DND-41 (cell line): Measurements from ENCODE around the gene RALGPS1.

Experiments
- ATAC-seq: fragments of 200-7000 bp; cut with Tn5 transposase; 3 replicates; pipeline ENCODE4 v1.9.1; 2021; ENCODE audit warnings: low read depth; ENCODE audit not compliant: insufficient read depth
- DNase-seq: peaks from one replicate; pipeline ENCODE4 v3.0.0-alpha.2; 2020
- H2AFZ ChIP-seq: 2 replicates; pipeline ENCODE4 v1.6.0; 2012; ENCODE audit warnings: low read depth, low read length
- H3K27ac ChIP-seq: 2 replicates; pipeline ENCODE4 v1.5.1; 2012; ENCODE audit warnings: low read length, inconsistent platforms
- H3K27me3 ChIP-seq: fragments of 200-600 bp; sonication (generic); 2 replicates; pipeline ENCODE4 v1.6.0; 2012; ENCODE audit warnings: low read length, mild to moderate bottlenecking, inconsistent platforms; ENCODE audit not compliant: insufficient read depth, poor library complexity
- H3K36me3 ChIP-seq: 2 replicates; pipeline ENCODE4 v1.5.1; 2012; ENCODE audit warnings: low read length, inconsistent platforms; ENCODE audit not compliant: insufficient read depth
- H3K4me1 ChIP-seq: 2 replicates; pipeline ENCODE4 v1.5.1; 2012; ENCODE audit warnings: mild to moderate bottlenecking, low read length; ENCODE audit not compliant: insufficient read depth
- H3K4me2 ChIP-seq: 2 replicates; pipeline ENCODE4 v1.6.0; 2012; ENCODE audit warnings: mild to moderate bottlenecking, moderate library complexity, low read length, inconsistent platforms; ENCODE audit not compliant: insufficient read depth
- H3K4me3 ChIP-seq, 2 experiments: fragments of 200-600 bp in 1 of 2; shearing (Covaris generic) in 1 of 2; 2 replicates each; pipeline ENCODE4 v1.5.1; 2012 to 2016; ENCODE audit warnings: inconsistent platforms in 2 of 2, low read length in 2 of 2, mild to moderate bottlenecking in 2 of 2, low read depth in 1 of 2, moderate library complexity in 1 of 2
- H3K79me2 ChIP-seq: 2 replicates; pipeline ENCODE4 v1.6.0; 2012; ENCODE audit warnings: low read length, inconsistent platforms; ENCODE audit not compliant: insufficient read depth
- H3K9ac ChIP-seq: 2 replicates; pipeline ENCODE4 v1.6.0; 2012; ENCODE audit warnings: low read depth, mild to moderate bottlenecking, inconsistent platforms, low read length, moderate library complexity
- H3K9me3 ChIP-seq: 2 replicates; pipeline ENCODE4 v1.5.1; 2012; ENCODE audit warnings: low read length, moderate library complexity, mild to moderate bottlenecking, inconsistent platforms; ENCODE audit not compliant: insufficient read depth, severe bottlenecking
- H4K20me1 ChIP-seq: 2 replicates; pipeline ENCODE4 v1.6.0; 2012; ENCODE audit warnings: low read length; ENCODE audit not compliant: insufficient read depth
- EZH2 ChIP-seq: IDR thresholded peaks from 3 replicates; pipeline ENCODE4 v1.6.1; 2012; ENCODE audit warnings: borderline replicate concordance, low read depth, mild to moderate bottlenecking, moderate library complexity, low read length, inconsistent platforms; ENCODE audit not compliant: severe bottlenecking
- TF ChIP-seq, protein P1 (sequence below): IDR thresholded peaks from 2 replicates; pipeline ENCODE4 v1.5.1; 2012; ENCODE audit warnings: borderline replicate concordance, low read length, moderate library complexity, mild to moderate bottlenecking; ENCODE audit not compliant: poor library complexity, severe bottlenecking; ENCODE audit errors: extremely low read depth

The RALGPS1 gene

DNA sequence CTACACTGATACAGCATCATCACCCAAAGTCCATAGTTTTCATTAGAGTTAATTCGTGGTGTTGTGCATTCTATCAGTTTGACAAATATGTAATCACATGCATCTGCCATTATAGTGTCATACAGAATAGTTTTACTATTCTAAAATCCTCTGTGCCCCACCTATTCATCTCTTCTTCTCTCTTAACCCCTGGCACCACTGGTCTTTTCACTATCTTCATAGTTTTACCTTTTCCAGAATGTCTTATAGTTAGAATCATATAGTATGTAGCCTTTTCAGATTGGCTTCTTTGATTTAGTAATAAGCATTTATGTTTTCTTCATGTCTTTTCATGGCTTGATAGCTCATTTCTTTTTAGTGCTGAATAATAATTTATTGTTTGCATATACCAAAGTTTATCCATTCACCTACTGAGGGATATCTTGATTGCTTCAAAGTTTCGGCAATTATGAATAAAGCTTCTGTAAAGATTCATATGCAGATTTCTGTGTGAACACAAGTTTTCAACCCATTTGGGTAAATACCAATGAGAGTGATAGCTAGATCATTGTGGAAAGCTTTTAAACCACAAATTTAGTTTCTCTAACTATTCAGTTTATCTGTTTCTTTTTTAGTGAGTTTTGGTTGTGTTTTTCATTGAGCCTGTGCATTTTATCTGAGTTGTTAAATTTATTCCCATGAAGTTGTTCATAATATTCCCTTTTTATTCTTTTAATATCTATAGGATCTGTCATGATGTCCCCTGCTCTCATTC lies 84.9 kb downstream of the RALGPS1 start:
- TF ChIP-seq, protein P1, sequence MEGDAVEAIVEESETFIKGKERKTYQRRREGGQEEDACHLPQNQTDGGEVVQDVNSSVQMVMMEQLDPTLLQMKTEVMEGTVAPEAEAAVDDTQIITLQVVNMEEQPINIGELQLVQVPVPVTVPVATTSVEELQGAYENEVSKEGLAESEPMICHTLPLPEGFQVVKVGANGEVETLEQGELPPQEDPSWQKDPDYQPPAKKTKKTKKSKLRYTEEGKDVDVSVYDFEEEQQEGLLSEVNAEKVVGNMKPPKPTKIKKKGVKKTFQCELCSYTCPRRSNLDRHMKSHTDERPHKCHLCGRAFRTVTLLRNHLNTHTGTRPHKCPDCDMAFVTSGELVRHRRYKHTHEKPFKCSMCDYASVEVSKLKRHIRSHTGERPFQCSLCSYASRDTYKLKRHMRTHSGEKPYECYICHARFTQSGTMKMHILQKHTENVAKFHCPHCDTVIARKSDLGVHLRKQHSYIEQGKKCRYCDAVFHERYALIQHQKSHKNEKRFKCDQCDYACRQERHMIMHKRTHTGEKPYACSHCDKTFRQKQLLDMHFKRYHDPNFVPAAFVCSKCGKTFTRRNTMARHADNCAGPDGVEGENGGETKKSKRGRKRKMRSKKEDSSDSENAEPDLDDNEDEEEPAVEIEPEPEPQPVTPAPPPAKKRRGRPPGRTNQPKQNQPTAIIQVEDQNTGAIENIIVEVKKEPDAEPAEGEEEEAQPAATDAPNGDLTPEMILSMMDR, result no peak
- no peak for TF ChIP-seq EZH2
- no peaks in the 10 kb centered on the region for H3K4me1 ChIP-seq
- H3K36me3 ChIP-seq, result no peaks in the 10 kb centered on the region
- H3K27me3 ChIP-seq, result peaks cover 2% of the 10 kb centered on the region
- H3K4me3 ChIP-seq, result no peak overlapping the region
- DNase-seq, result no peak
- no peak for ATAC-seq
- no peak overlapping the region for H3K9ac ChIP-seq
- no peaks in the 10 kb centered on the region for H3K79me2 ChIP-seq
- no peak overlapping the region for H2AFZ ChIP-seq
- no peak overlapping the region for H3K4me2 ChIP-seq
- no peaks in the 10 kb centered on the region for H3K9me3 ChIP-seq
- H3K27ac ChIP-seq, result no peak overlapping the region
- H4K20me1 ChIP-seq, result no peaks in the 10 kb centered on the region

DNA sequence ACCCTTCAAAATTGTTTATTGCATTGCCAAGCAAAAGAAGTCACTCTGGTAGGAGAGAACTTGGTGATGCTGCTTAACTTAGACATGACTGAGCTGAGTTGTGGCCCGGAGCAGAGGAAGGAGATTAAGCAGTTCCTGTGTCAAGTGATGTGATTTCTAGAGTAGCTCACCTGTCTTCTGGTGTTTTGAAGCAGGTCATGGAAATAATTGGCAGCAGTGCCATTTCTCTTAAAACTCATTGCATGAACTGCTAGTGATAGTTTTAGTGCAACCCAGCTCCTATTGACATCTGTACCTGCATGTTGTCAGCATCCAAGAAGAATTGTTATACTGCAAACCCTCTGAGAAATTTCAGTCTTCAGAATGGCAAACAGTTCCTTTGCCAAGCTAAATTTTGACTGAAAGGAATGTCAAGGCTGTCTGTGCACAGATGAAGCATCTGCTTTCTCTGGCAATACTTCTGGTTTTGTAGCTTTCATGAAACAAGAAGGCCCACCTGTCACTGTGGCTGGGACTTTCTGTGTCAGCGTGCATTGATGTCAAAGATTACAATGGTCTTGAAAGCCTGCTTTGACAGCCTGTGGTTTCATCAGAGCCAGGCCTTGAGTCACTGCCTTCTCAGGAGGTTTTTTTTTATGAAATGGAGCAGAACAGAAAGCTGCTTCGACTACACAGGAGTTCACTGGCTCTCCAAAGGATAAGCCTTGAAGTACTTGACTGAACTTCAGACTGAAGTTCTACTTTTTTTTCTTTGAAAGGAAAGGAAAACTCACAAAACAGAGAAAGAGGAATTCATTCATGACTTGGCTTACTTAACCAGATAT lies 90.6 kb downstream of the RALGPS1 start:
- H3K9ac ChIP-seq, result no peak overlapping the region
- no peaks in the 10 kb centered on the region for H3K4me1 ChIP-seq
- peaks cover 35% of the 10 kb centered on the region for H3K27me3 ChIP-seq
- H2AFZ ChIP-seq, result no peak overlapping the region
- H4K20me1 ChIP-seq, result peaks cover 20% of the 10 kb centered on the region
- H3K4me2 ChIP-seq, result no peak overlapping the region
- H3K27ac ChIP-seq, result no peak overlapping the region
- no peaks in the 10 kb centered on the region for H3K9me3 ChIP-seq
- DNase-seq (peak; percentile 57), ATAC-seq (peak; percentile 90)
- no peak for TF ChIP-seq EZH2
- TF ChIP-seq, protein P1, result no peak
- H3K79me2 ChIP-seq, result no peaks in the 10 kb centered on the region
- H3K36me3 ChIP-seq, result no peaks in the 10 kb centered on the region
- H3K4me3 ChIP-seq, result no peak overlapping the region

DNA sequence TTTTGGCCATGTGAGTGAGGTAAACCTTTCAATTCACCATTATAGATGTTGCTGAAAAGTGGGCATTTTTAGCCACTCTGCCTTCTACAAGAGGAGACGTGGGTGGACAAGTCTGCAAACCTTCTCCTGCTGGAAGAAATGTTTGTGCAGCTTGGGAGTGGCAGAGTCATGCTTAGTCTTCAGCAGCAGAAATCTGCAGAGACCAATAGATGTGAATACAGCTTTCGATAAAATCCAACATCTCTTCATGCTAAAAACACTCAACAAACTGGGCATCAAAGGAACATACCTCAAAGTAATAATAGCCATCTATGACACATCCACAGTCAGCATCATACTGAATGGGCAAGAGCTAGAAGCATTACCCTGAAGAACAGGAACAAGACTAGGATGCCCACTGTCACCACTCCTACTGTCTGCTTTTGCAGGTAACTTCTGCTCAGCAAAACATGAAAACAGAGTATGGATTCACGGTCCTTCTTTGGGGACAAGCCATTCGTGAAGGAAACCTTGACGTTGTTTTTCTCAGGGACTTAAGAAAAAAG lies 91.3 kb downstream of the RALGPS1 start:
- peaks cover 35% of the 10 kb centered on the region for H3K27me3 ChIP-seq
- ATAC-seq (no peak), DNase-seq (no peak)
- H3K4me2 ChIP-seq, result no peak overlapping the region
- H3K9ac ChIP-seq, result no peak overlapping the region
- no peaks in the 10 kb centered on the region for H3K4me1 ChIP-seq
- peaks cover 20% of the 10 kb centered on the region for H4K20me1 ChIP-seq
- H3K27ac ChIP-seq, result no peak overlapping the region
- no peak overlapping the region for H2AFZ ChIP-seq
- no peaks in the 10 kb centered on the region for H3K36me3 ChIP-seq
- H3K4me3 ChIP-seq, result no peak overlapping the region
- TF ChIP-seq, protein P1, result no peak
- no peaks in the 10 kb centered on the region for H3K9me3 ChIP-seq
- no peaks in the 10 kb centered on the region for H3K79me2 ChIP-seq
